ENCODE data around the gene SERPINA6. TPM values are rescaled to one million over a fixed set of nuclear protein-coding genes. Genes with fewer than 3 reads are reported as not detected.

SERPINA6 gene
- total RNA-seq, 4 donors from 2014 or later = 0.48 to 0.82 (median 0.80) TPM; not detected in 1

GRCh38 chr14:94292872-94293577 is 30.1 kb downstream of the SERPINA6 start, which contains the start of gene SERPINA10:
Gene SERPINA10, minus strand, starts transcription at chr14:94293268. Its CDS starts 2,675 bp downstream, at chr14:94290593.
- no peaks in the 10 kb centered on the region for H3K36me3 ChIP-seq
- no peak within 1 kb of the TSS for H3K4me3 ChIP-seq
- H3K9me3 ChIP-seq = no peaks in the 10 kb centered on the region
- in situ Hi-C loops (cut with MboI; ENCODE audit: low pct_ligation_motif_present in 1 of 4, low pct_unique_long_range_greater_than_20kb in 1 of 4, low sequenced_read_pairs in 3 of 4) (no loop called here), intact Hi-C loops (cut with DNase I; ENCODE audit: low total_unique reads) (no loop called here)
- TF ChIP-seq CTCF (IDR thresholded peaks at IDR 0.05) (no peak), POLR2A (IDR thresholded peaks at IDR 0.05) (no peak), EP300 (IDR thresholded peaks at IDR 0.05; ENCODE audit: low read depth) (no peak), POLR2AphosphoS5 (IDR thresholded peaks at IDR 0.05) (no peak)
- 63% methylated on average over 10 of the region's 10 CpGs; no CpG with 5 or more reads in 1 of the 2 donors for WGBS, 2 donors (ENCODE audit: low coverage in 1 of 2)
- peaks cover 0 to 6% (median 3%) of the 10 kb centered on the region in 4 donors for H3K4me1 ChIP-seq
- no peaks in the 10 kb centered on the region for H3K27me3 ChIP-seq
- no peak within 1 kb of the TSS for H3K27ac ChIP-seq
- DNase-seq = no peak

GRCh38 chr14:94292526-94292871 is 30.6 kb downstream of the SERPINA6 start:
- 87% methylated on average over 3 of the region's 3 CpGs; no CpG with 5 or more reads in 1 of the 2 donors for WGBS, 2 donors (ENCODE audit: low coverage in 1 of 2)
- Histone ChIP-seq H3K9me3 (no peaks in the 10 kb centered on the region), H3K36me3 (no peaks in the 10 kb centered on the region), H3K27ac (no peak overlapping the region), H3K4me3 (no peak overlapping the region), H3K27me3 (no peaks in the 10 kb centered on the region), H3K4me1 (peaks cover 0 to 6% (median 3%) of the 10 kb centered on the region in 4 donors)
- intact Hi-C loops (cut with DNase I; ENCODE audit: low total_unique reads) = no loop called here
- TF ChIP-seq EP300 (IDR thresholded peaks at IDR 0.05; ENCODE audit: low read depth) = no peak
- TF ChIP-seq CTCF (IDR thresholded peaks at IDR 0.05) = no peak
- TF ChIP-seq POLR2AphosphoS5 (IDR thresholded peaks at IDR 0.05) = no peak
- no peak for TF ChIP-seq POLR2A (IDR thresholded peaks at IDR 0.05)
- DNase-seq = no peak
- in situ Hi-C loops (cut with MboI; ENCODE audit: low pct_ligation_motif_present in 1 of 4, low pct_unique_long_range_greater_than_20kb in 1 of 4, low sequenced_read_pairs in 3 of 4) = no loop called here

GRCh38 chr14:94291906-94292525 is 31.1 kb downstream of the SERPINA6 start:
- no peaks in the 10 kb centered on the region for H3K27me3 ChIP-seq
- in situ Hi-C loops (cut with MboI; ENCODE audit: low pct_ligation_motif_present in 1 of 4, low pct_unique_long_range_greater_than_20kb in 1 of 4, low sequenced_read_pairs in 3 of 4) = no loop called here
- no peak overlapping the region for H3K27ac ChIP-seq
- no peak for TF ChIP-seq EP300 (IDR thresholded peaks at IDR 0.05; ENCODE audit: low read depth)
- TF ChIP-seq POLR2AphosphoS5 (IDR thresholded peaks at IDR 0.05) = no peak
- TF ChIP-seq POLR2A (IDR thresholded peaks at IDR 0.05) = no peak
- TF ChIP-seq CTCF (IDR thresholded peaks at IDR 0.05) = no peak
- H3K36me3 ChIP-seq = no peaks in the 10 kb centered on the region
- no peaks in the 10 kb centered on the region for H3K9me3 ChIP-seq
- intact Hi-C loops (cut with DNase I; ENCODE audit: low total_unique reads) = no loop called here
- peaks cover 0 to 6% (median 3%) of the 10 kb centered on the region in 4 donors for H3K4me1 ChIP-seq
- no peak for DNase-seq
- WGBS, 2 donors (ENCODE audit: low coverage in 1 of 2) = 72 to 86% methylated on average over 8 to 15 of the region's 15 CpGs
- H3K4me3 ChIP-seq = no peak overlapping the region

- H3K4me3 ChIP-seq = no peak overlapping the region
- in situ Hi-C loops (cut with MboI; ENCODE audit: low pct_ligation_motif_present in 1 of 4, low pct_unique_long_range_greater_than_20kb in 1 of 4, low sequenced_read_pairs in 3 of 4) (no loop called here), intact Hi-C loops (cut with DNase I; ENCODE audit: low total_unique reads) (no loop called here)
- H3K36me3 ChIP-seq = no peaks in the 10 kb centered on the region
- no peaks in the 10 kb centered on the region for H3K9me3 ChIP-seq
- DNase-seq = no peak
- H3K27ac ChIP-seq = no peak overlapping the region
- H3K27me3 ChIP-seq = no peaks in the 10 kb centered on the region
- H3K4me1 ChIP-seq = peaks cover 0 to 6% (median 3%) of the 10 kb centered on the region in 4 donors
- TF ChIP-seq CTCF (IDR thresholded peaks at IDR 0.05) = no peak
- no peak for TF ChIP-seq POLR2AphosphoS5 (IDR thresholded peaks at IDR 0.05)
- no peak for TF ChIP-seq POLR2A (IDR thresholded peaks at IDR 0.05)
- TF ChIP-seq EP300 (IDR thresholded peaks at IDR 0.05; ENCODE audit: low read depth) = no peak
- WGBS, 2 donors (ENCODE audit: low coverage in 1 of 2) = 89 to 90% methylated on average over 5 to 13 of the region's 13 CpGs
Measured at GRCh38 chr14:94291159-94291905, 31.8 kb downstream of the SERPINA6 start.
